Measurements from ENCODE around the gene CCNO. TPM values are rescaled to one million over a fixed set of nuclear protein-coding genes. Genes with fewer than 3 reads are reported as not detected.

Gene CCNO
- total RNA-seq, 2 donors from 2014 or later, result 7.3 to 10.5 TPM

DNA sequence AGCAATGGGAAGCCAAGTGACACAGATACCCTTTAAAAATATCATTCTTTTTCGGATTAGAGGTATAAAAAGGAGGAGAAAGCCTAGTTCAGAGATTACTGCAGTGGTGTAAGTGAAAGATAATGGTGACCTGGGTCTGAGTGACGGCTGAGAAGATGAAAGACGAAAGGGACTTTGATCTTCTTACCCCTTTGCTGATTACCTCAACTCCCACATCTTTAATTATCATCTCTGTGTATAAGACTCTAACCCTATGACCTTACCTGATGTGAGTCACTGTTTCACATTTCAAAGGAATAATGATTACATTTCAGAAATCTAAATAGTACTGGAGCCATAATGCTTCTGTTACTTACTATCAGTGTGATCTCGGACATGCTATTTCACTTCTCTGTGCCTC, 21.4 kb upstream of the CCNO start:
- TF ChIP-seq, protein P1, sequence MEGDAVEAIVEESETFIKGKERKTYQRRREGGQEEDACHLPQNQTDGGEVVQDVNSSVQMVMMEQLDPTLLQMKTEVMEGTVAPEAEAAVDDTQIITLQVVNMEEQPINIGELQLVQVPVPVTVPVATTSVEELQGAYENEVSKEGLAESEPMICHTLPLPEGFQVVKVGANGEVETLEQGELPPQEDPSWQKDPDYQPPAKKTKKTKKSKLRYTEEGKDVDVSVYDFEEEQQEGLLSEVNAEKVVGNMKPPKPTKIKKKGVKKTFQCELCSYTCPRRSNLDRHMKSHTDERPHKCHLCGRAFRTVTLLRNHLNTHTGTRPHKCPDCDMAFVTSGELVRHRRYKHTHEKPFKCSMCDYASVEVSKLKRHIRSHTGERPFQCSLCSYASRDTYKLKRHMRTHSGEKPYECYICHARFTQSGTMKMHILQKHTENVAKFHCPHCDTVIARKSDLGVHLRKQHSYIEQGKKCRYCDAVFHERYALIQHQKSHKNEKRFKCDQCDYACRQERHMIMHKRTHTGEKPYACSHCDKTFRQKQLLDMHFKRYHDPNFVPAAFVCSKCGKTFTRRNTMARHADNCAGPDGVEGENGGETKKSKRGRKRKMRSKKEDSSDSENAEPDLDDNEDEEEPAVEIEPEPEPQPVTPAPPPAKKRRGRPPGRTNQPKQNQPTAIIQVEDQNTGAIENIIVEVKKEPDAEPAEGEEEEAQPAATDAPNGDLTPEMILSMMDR (IDR thresholded peaks at IDR 0.05), result no peak
- no peak for DNase-seq
- H3K36me3 ChIP-seq (replicated peaks in 1 of 2; ENCODE audit: insufficient read depth in 1 of 2, low read depth in 2 of 2), result peaks cover 1 to 7% of the 10 kb centered on the region in 2 donors

DNA sequence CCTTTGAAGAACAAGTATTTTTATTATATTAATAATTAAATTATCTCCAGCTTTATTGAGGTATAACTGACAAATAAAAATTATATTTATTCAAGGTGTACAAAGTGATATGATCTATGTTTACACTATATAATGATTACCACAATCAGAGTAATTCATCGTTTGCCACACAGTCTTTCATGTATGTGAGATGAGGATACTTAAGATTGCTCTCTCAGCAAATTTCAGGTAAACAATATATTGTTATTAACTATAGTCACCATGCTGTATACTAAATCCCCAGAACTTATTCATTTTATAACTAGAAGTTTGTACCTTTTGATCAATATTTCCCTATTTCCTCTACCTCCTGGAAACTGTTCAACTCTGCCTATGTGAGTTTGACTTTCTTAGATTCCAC, 16.7 kb upstream of the CCNO start:
- intact Hi-C loops (cut with DNase I), result no loop called here
- DNase-seq (no peak), ATAC-seq (no peak)
- H3K27ac ChIP-seq, result no peak overlapping the region
- TF ChIP-seq, protein P1 (IDR thresholded peaks at IDR 0.05), result no peak
- no peak for TF ChIP-seq POLR2A (IDR thresholded peaks at IDR 0.05)
- no peaks in the 10 kb centered on the region for H3K36me3 ChIP-seq (replicated peaks in 1 of 2; ENCODE audit: insufficient read depth in 1 of 2, low read depth in 2 of 2)
- H3K9me3 ChIP-seq, result peaks cover 0 to 4% (median 0%) of the 10 kb centered on the region in 3 donors
- H3K27me3 ChIP-seq, result no peaks in the 10 kb centered on the region
- no peaks in the 10 kb centered on the region for H3K4me1 ChIP-seq
- no peak overlapping the region for H3K4me3 ChIP-seq
- 14 to 26% methylated on average over 1 of the region's 1 CpG for WGBS, 2 donors

More for the DNA sequence above, 21.4 kb upstream of the CCNO start:
- Histone ChIP-seq H3K27ac (no peak overlapping the region), H3K4me3 (no peak overlapping the region), H3K9me3 (no peaks in the 10 kb centered on the region), H3K4me1 (no peaks in the 10 kb centered on the region), H3K27me3 (no peaks in the 10 kb centered on the region)
- no peak for ATAC-seq
- intact Hi-C loops (cut with DNase I), result no loop called here
- WGBS, 2 donors, result 83 to 91% methylated on average over 4 of the region's 4 CpGs

DNA sequence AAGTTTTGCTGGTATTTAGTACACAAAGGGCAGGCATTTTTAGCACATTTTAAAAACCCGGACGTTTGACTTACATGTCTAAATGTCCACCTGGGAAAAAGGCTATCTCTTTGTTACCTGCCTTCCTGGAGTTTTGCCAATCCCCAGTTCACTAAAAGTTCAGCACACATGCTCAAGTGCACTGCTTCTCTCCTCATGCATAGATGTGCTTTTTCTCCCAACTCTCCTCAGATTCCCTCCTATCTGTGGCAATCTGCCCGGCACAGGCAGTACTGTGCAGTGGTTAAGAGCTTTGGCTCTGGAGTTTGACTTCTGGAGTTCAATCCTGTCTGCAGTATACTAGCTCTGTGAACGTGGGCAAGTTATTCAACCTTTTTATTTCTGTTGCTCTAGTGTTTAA, 8.3 kb upstream of the CCNO start:
- intact Hi-C loops (cut with DNase I), result no loop called here
- no peaks in the 10 kb centered on the region for H3K27me3 ChIP-seq
- H3K9me3 ChIP-seq, result no peaks in the 10 kb centered on the region
- H3K4me3 ChIP-seq, result no peak overlapping the region
- peaks cover 9% of the 10 kb centered on the region for H3K4me1 ChIP-seq
- TF ChIP-seq, protein P1 (IDR thresholded peaks at IDR 0.05), result no peak
- no peak for TF ChIP-seq POLR2A (IDR thresholded peaks at IDR 0.05)
- no peaks in the 10 kb centered on the region for H3K36me3 ChIP-seq (replicated peaks in 1 of 2; ENCODE audit: insufficient read depth in 1 of 2, low read depth in 2 of 2)
- H3K27ac ChIP-seq, result no peak overlapping the region
- WGBS, 2 donors, result 21 to 22% methylated on average over 4 of the region's 4 CpGs
- DNase-seq, result peak; percentile 27 to 56 (median 43)
- no peak for ATAC-seq

DNA sequence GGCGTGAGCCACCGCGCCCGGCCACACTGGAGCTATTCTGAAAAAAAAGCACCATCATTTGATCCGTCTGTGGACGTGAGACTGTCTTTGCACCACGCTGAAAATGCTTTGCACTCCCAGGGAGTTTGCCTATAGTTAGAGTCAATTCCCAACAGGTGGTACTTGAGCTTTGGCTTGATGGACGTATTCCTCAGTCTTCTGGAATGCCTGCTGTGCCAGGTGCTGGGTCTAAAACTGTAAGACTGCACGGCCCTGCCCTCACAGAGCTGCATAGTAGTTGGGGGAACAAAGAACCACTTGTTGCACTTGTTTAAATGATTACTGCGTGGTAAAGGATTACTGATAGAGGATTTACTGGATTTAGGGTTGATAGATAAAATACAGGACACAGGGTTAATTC, 3.4 kb upstream of the CCNO start:
- DNase-seq, result no peak
- Histone ChIP-seq H3K36me3 (replicated peaks in 1 of 2; ENCODE audit: insufficient read depth in 1 of 2, low read depth in 2 of 2) (no peaks in the 10 kb centered on the region), H3K4me1 (peaks cover 20% of the 10 kb centered on the region), H3K27me3 (no peaks in the 10 kb centered on the region), H3K4me3 (no peak overlapping the region), H3K9me3 (no peaks in the 10 kb centered on the region), H3K27ac (no peak overlapping the region)
- 57 to 81% methylated on average over 7 to 10 of the region's 10 CpGs for WGBS, 2 donors
- TF ChIP-seq POLR2A (IDR thresholded peaks at IDR 0.05), result no peak
- TF ChIP-seq, protein P1 (IDR thresholded peaks at IDR 0.05), result no peak
- intact Hi-C loops (cut with DNase I), result no loop called here
- no peak for ATAC-seq

DNA sequence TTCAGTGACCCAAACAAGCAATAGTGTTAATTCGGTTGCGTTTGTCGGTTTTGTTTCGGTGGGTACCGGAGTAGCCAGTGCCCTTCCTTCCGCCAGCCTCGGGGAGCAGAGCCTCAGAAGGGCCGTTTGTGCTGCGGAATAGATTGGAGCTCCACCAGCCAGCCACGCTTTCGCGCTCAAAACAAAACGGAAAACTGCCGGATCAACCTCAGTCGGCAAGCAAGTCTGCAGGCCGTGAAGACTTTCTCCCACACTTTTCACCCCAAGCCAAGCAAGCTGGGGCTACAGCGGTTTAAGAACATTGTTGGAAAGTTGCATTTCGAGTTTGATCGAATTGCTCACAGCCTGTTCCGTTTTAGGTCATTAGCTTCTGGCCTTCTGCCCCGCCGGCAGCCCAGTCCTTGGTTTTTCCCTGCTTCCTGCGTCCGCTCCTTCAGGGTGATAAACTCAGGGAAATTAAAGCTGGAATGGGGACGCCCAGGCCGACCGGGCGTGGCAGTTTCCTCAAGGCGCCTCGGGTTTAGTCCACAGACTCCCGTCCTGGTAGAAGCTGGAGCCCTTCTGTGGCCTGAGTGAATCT, 803 bp upstream of the CCNO start:
- WGBS, 2 donors, result 4 to 7% methylated on average over 30 to 31 of the region's 31 CpGs
- TF ChIP-seq, protein P1 (IDR thresholded peaks at IDR 0.05), result no peak
- TF ChIP-seq POLR2A (IDR thresholded peaks at IDR 0.05), result no peak
- ATAC-seq (peak; percentile 10), DNase-seq (peak; percentile 33 to 55 (median 40))
- intact Hi-C loops (cut with DNase I), result no loop called here
- H3K4me1 ChIP-seq, result peaks cover 28% of the 10 kb centered on the region
- H3K27me3 ChIP-seq, result no peaks in the 10 kb centered on the region
- no peaks in the 10 kb centered on the region for H3K36me3 ChIP-seq (replicated peaks in 1 of 2; ENCODE audit: insufficient read depth in 1 of 2, low read depth in 2 of 2)
- peak overlapping the region; percentile 20 to 91 (median 62) for H3K27ac ChIP-seq
- peak overlapping the region in 1 of 2 donors; percentile 51 for H3K4me3 ChIP-seq
- H3K9me3 ChIP-seq, result no peaks in the 10 kb centered on the region

All from body of pancreas (tissue), 4 donors.